ENCODE results near the gene BRIP1.

DNA sequence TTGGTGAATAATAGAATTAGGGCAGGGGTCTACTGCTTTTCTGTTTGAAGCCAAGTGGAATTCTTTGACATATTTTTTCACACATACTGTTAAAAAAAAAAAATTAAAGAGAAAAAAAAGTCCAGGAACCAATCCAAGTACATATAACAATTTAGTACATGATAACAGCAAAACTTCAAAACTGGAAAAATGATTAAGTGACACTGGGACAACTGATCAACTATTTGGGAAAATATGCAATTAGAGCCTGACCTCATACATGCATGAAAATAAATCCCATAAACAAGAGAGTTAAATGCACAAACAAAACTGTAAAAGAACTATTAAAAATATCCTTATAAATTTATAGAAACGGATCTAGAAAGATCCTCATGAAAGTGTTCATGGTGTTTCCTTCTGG lies 27.7 kb downstream of the BRIP1 start:
- TF ChIP-seq, protein P1, sequence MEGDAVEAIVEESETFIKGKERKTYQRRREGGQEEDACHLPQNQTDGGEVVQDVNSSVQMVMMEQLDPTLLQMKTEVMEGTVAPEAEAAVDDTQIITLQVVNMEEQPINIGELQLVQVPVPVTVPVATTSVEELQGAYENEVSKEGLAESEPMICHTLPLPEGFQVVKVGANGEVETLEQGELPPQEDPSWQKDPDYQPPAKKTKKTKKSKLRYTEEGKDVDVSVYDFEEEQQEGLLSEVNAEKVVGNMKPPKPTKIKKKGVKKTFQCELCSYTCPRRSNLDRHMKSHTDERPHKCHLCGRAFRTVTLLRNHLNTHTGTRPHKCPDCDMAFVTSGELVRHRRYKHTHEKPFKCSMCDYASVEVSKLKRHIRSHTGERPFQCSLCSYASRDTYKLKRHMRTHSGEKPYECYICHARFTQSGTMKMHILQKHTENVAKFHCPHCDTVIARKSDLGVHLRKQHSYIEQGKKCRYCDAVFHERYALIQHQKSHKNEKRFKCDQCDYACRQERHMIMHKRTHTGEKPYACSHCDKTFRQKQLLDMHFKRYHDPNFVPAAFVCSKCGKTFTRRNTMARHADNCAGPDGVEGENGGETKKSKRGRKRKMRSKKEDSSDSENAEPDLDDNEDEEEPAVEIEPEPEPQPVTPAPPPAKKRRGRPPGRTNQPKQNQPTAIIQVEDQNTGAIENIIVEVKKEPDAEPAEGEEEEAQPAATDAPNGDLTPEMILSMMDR (conservative IDR thresholded peaks at IDR 0.05 in 1 of 2, IDR thresholded peaks at IDR 0.05 in 1 of 2; ENCODE audit: low read depth in 1 of 2, low read length in 2 of 2) = no peak
- no peak for TF ChIP-seq EZH2 (IDR thresholded peaks at IDR 0.05; ENCODE audit: low read length, missing control alignments)
